MCF 10A (cell line): ENCODE measurements around the gene MAP4. TPM values are rescaled to one million over a fixed set of nuclear protein-coding genes. Genes with fewer than 3 reads are reported as not detected.

Experiments used
- BruUV-seq: library from RNA; stranded (reverse); fragments of 400-500 nt; replicated peaks from 2 replicates; lab custom pipeline; 2021; lab: Mats Ljungman, UMichigan
- CTCF ChIA-PET: fragments of 300-600 bp; sonication (Branson Sonifier 250); formaldehyde crosslinking; extraction: SDS; loops from one replicate; lab custom pipeline; 2021; ENCODE audit warnings: antibody characterized with exemption, inconsistent platforms; lab: Yijun Ruan, JAX
- POLR2A ChIA-PET: fragments of 300-600, 350-650 bp; sonication (Branson Sonifier 250); formaldehyde crosslinking; extraction: SDS; loops from one replicate; lab custom pipeline; 2020; ENCODE audit warnings: antibody characterized with exemption, inconsistent platforms; lab: Yijun Ruan, JAX
- DNase-seq: peaks from one replicate; pipeline ENCODE4 v3.0.0-alpha.2; 2018; ENCODE audit not compliant: unreplicated experiment
- H3K27ac Mint-ChIP-seq: one replicate; pipeline ENCODE4 v1.8.0; 2022; ENCODE audit warnings: mild to moderate bottlenecking, low read depth, mixed read lengths; ENCODE audit not compliant: unreplicated experiment
- H3K27me3 Mint-ChIP-seq: one replicate; pipeline ENCODE4 v1.8.0; 2022; ENCODE audit warnings: mixed read lengths; ENCODE audit not compliant: insufficient read depth, unreplicated experiment
- H3K36me3 Mint-ChIP-seq: one replicate; pipeline ENCODE4 v1.8.0; 2022; ENCODE audit warnings: mild to moderate bottlenecking, moderate library complexity, mixed read lengths; ENCODE audit not compliant: insufficient read depth, unreplicated experiment
- H3K4me1 Mint-ChIP-seq: one replicate; pipeline ENCODE4 v1.8.0; 2022; ENCODE audit warnings: mixed read lengths; ENCODE audit not compliant: insufficient read depth, unreplicated experiment
- H3K4me3 Mint-ChIP-seq: one replicate; pipeline ENCODE4 v1.8.0; 2022; ENCODE audit warnings: mild to moderate bottlenecking, moderate library complexity, mixed read lengths; ENCODE audit not compliant: unreplicated experiment
- H3K9me3 Mint-ChIP-seq: one replicate; pipeline ENCODE4 v1.8.0; 2022; ENCODE audit warnings: mixed read lengths; ENCODE audit not compliant: unreplicated experiment
- CTCF ChIP-seq: fragments of 200-600 bp; IDR thresholded peaks from one replicate; pipeline ENCODE4 v1.8.0; 2022; ENCODE audit warnings: antibody characterized with exemption, mild to moderate bottlenecking; ENCODE audit not compliant: unreplicated experiment
- intact Hi-C: fragments of 100-400 bp; cut with micrococcal nuclease; formaldehyde crosslinking; loops from 2 replicates; pipeline ENCODE4 v1.14.1; 2022
- total RNA-seq: library from RNA; stranded (reverse); gene quantifications from 2 replicates; pipeline ENCODE4 v1.2.3, GENCODE V29; 2022

MAP4 gene
- total RNA-seq, 1 experiment from 2014 or later: 217 TPM

DNA sequence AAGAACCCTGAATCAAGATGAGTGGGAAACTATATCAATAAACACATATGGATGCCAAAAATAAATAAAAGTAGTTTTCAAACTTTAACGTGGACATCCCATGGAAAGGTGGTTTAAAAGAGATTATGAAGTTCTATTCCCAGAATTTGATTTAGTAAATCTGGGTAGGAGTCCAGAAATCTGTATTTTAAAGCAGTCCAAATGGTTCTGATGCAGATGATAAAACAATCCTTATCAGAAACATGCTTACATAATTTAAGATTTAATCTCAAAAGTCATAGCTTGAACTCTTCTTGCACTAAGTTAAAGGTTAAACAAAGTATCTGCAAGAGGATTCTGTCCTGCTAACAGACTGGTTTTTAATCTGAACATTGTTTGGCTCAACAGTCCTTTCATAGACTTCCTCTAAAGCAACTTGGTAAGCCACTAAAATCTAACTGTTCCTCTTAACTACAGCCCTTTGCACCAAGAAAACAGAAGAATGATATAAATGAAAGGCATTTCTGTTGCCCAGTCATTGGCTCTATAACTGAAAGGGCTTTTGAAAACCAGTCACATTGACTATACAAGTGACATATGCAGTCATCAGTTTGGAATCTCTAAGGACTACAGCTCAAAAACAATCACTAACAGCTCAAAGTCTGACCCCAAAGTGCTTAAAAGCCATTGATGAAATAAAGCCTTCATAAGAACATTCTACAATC lies 23.4 kb upstream of the MAP4 start:
- intact Hi-C loops: no loop called here
- peaks cover 13% of the 10 kb centered on the region for H3K36me3 Mint-ChIP-seq
- CTCF ChIA-PET: no interaction called here

DNA sequence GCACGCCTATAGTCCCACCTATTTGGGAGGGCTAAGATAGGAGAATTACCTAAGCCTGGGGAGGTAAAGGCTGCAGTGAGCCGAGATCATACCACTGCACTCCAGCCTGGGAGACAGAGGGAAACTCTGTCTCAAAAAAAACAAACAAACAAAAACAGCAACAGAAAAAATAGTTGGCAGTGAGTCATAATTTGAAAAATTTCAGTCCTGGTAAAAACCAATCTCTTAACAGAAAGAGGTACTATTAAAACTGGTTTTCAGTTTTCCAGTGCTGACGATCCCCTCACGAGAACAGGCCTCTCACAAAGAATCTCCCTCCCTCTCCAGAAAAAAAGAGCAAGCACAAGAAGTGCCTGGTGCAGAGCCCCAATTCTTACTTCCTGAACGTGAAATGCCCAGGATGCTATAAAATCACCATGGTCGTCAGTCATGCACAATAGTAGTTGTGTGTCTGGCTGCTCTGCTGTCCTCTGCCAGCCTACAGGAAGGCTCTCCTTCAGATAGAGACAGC lies 22.8 kb upstream of the MAP4 start:
- H3K4me1 Mint-ChIP-seq: peaks cover 26% of the 10 kb centered on the region
- POLR2A ChIA-PET: no interaction called here
- H3K36me3 Mint-ChIP-seq: peaks cover 13% of the 10 kb centered on the region
- intact Hi-C loops: no loop called here
- DNase-seq: no peak
- no peak overlapping the region for H3K4me3 Mint-ChIP-seq
- H3K27ac Mint-ChIP-seq: no peak overlapping the region
- CTCF ChIA-PET: interaction anchor here (0.7 kb wide), 1 partner anchor 236 kb away, joined by 3 read pairs; no protein-coding TSS in a partner anchor
- no peaks in the 10 kb centered on the region for H3K9me3 Mint-ChIP-seq
- BruUV-seq: no TSS peak
- TF ChIP-seq CTCF: no peak
- no peaks in the 10 kb centered on the region for H3K27me3 Mint-ChIP-seq

More for the DNA sequence above, 23.4 kb upstream of the MAP4 start:
- H3K27ac Mint-ChIP-seq: no peak overlapping the region
- TF ChIP-seq CTCF: no peak
- H3K4me3 Mint-ChIP-seq: no peak overlapping the region
- peaks cover 23% of the 10 kb centered on the region for H3K4me1 Mint-ChIP-seq
- no TSS peak for BruUV-seq
- no peak for DNase-seq
- POLR2A ChIA-PET: interaction anchor here (0.7 to 1.2 kb wide), 3 partner anchors 8 to 147 kb away, joined by 3 to 5 read pairs (median 3); no protein-coding TSS in a partner anchor
- H3K27me3 Mint-ChIP-seq: no peaks in the 10 kb centered on the region
- H3K9me3 Mint-ChIP-seq: no peaks in the 10 kb centered on the region

GRCh38 chr3:48034000-48034516 lies 17.8 kb upstream of the MAP4 start:
- Mint-ChIP-seq H3K4me3 (no peak overlapping the region), H3K4me1 (peaks cover 22% of the 10 kb centered on the region), H3K27me3 (no peaks in the 10 kb centered on the region), H3K36me3 (peaks cover 13% of the 10 kb centered on the region), H3K27ac (peak overlapping the region; percentile 49), H3K9me3 (no peaks in the 10 kb centered on the region)
- DNase-seq: no peak
- no peak for TF ChIP-seq CTCF
- no TSS peak for BruUV-seq
- CTCF ChIA-PET: interaction anchor here (1.2 to 1.5 kb wide), 2 partner anchors 20 to 117 kb away, joined by 5 to 9 read pairs; no protein-coding TSS in a partner anchor
- intact Hi-C loops: no loop called here
- POLR2A ChIA-PET: interaction anchor here (0.9 to 2.7 kb wide), 2 partner anchors 15 to 54 kb away, joined by 4 to 10 read pairs; no protein-coding TSS in a partner anchor

- ChIA-PET CTCF (no interaction called here), POLR2A (no interaction called here)
- Mint-ChIP-seq H3K27me3 (no peaks in the 10 kb centered on the region), H3K27ac (no peak overlapping the region), H3K4me3 (no peak overlapping the region), H3K9me3 (no peaks in the 10 kb centered on the region), H3K4me1 (peaks cover 33% of the 10 kb centered on the region), H3K36me3 (peaks cover 9% of the 10 kb centered on the region)
- no peak for TF ChIP-seq CTCF
- BruUV-seq: no TSS peak
- intact Hi-C loops: no loop called here
- no peak for DNase-seq
These were observed 14.0 kb upstream of the MAP4 start for GRCh38 chr3:48030188-48030587.
